ENCODE results near the gene SP140. TPM values are rescaled to one million over a fixed set of nuclear protein-coding genes. Genes with fewer than 3 reads are reported as not detected.

SP140 gene
- total and polyA plus RNA-seq, 2 experiments from 2014 or later: 0.40 to 0.53 TPM

- TF ChIP-seq EZH2phosphoT487 (IDR thresholded peaks at IDR 0.05; ENCODE audit: low read depth, severe bottlenecking, unreplicated experiment) (no peak), EZH2 (IDR thresholded peaks at IDR 0.05; ENCODE audit: borderline replicate concordance) (no peak), CTCF (IDR thresholded peaks at IDR 0.05; ENCODE audit: poor library complexity) (no peak)
- Histone ChIP-seq H3K36me3 (replicated peaks; ENCODE audit: insufficient read depth, low read depth) (no peaks in the 10 kb centered on the region), H3K4me2 (no peak overlapping the region), H2AFZ (no peak overlapping the region), H3K27ac (no peak overlapping the region), H3K4me1 (ENCODE audit: insufficient read depth) (peaks cover 10% of the 10 kb centered on the region), H3K27me3 (no peaks in the 10 kb centered on the region), H3K9me3 (ENCODE audit: low read depth) (no peaks in the 10 kb centered on the region), H3K79me2 (peaks cover 7% of the 10 kb centered on the region), H3K9me2 (replicated peaks; ENCODE audit: insufficient read depth) (no peaks in the 10 kb centered on the region), H4K20me1 (ENCODE audit: insufficient read depth, poor library complexity, severe bottlenecking) (no peaks in the 10 kb centered on the region), H3K4me3 (no peak overlapping the region)
- WGBS (ENCODE audit: low lambda C conversion rate, missing lambda C conversion rate): 93% methylated on average over 5 of the region's 5 CpGs
- no peak for DNase-seq (ENCODE audit: low spot score)
These were observed 99.0 kb downstream of the SP140 start for GRCh38 chr2:230324503-230324902.

- TF ChIP-seq EZH2 (IDR thresholded peaks at IDR 0.05; ENCODE audit: borderline replicate concordance): no peak
- no peak for TF ChIP-seq CTCF (IDR thresholded peaks at IDR 0.05; ENCODE audit: poor library complexity)
- TF ChIP-seq EZH2phosphoT487 (IDR thresholded peaks at IDR 0.05; ENCODE audit: low read depth, severe bottlenecking, unreplicated experiment): no peak
- H3K4me1 ChIP-seq (ENCODE audit: insufficient read depth): peaks cover 10% of the 10 kb centered on the region
- WGBS (ENCODE audit: low lambda C conversion rate, missing lambda C conversion rate): 90% methylated on average over 9 of the region's 9 CpGs
These were observed 100.0 kb downstream of the SP140 start for GRCh38 chr2:230325316-230326243.

GRCh38 chr2:230326453-230327417, 101.2 kb downstream of the SP140 start, which contains the start of gene SP140L:
TSS of gene SP140L (plus strand) at chr2:230327193. CDS start at chr2:230327270, 77 bp downstream.
- H3K4me2 ChIP-seq: peak within 1 kb of the TSS; percentile 72
- WGBS (ENCODE audit: low lambda C conversion rate, missing lambda C conversion rate): 34% methylated on average over 11 of the region's 11 CpGs

More at GRCh38 chr2:230325316-230326243, 100.0 kb downstream of the SP140 start:
- no peak overlapping the region for H3K4me3 ChIP-seq
- no peaks in the 10 kb centered on the region for H3K9me2 ChIP-seq (replicated peaks; ENCODE audit: insufficient read depth)
- no peaks in the 10 kb centered on the region for H3K36me3 ChIP-seq (replicated peaks; ENCODE audit: insufficient read depth, low read depth)
- H3K27me3 ChIP-seq: no peaks in the 10 kb centered on the region
- no peak overlapping the region for H3K4me2 ChIP-seq
- H3K27ac ChIP-seq: no peak overlapping the region
- DNase-seq (ENCODE audit: low spot score): no peak
- no peaks in the 10 kb centered on the region for H3K9me3 ChIP-seq (ENCODE audit: low read depth)
- H4K20me1 ChIP-seq (ENCODE audit: insufficient read depth, poor library complexity, severe bottlenecking): no peaks in the 10 kb centered on the region
- peaks cover 7% of the 10 kb centered on the region for H3K79me2 ChIP-seq
- H2AFZ ChIP-seq: no peak overlapping the region

More at GRCh38 chr2:230326453-230327417, 101.2 kb downstream of the SP140 start, which contains the start of gene SP140L:
- Histone ChIP-seq H4K20me1 (ENCODE audit: insufficient read depth, poor library complexity, severe bottlenecking) (no peaks in the 10 kb centered on the region), H3K9me2 (replicated peaks; ENCODE audit: insufficient read depth) (no peaks in the 10 kb centered on the region), H3K36me3 (replicated peaks; ENCODE audit: insufficient read depth, low read depth) (no peaks in the 10 kb centered on the region), H2AFZ (peak within 1 kb of the TSS; percentile 74), H3K27ac (peak within 1 kb of the TSS; percentile 80), H3K4me3 (peak within 1 kb of the TSS; percentile 5), H3K9me3 (ENCODE audit: low read depth) (no peaks in the 10 kb centered on the region), H3K79me2 (peaks cover 7% of the 10 kb centered on the region), H3K4me1 (ENCODE audit: insufficient read depth) (peaks cover 10% of the 10 kb centered on the region), H3K27me3 (no peaks in the 10 kb centered on the region)
- DNase-seq (ENCODE audit: low spot score): peak; percentile 72
- TF ChIP-seq EZH2phosphoT487 (IDR thresholded peaks at IDR 0.05; ENCODE audit: low read depth, severe bottlenecking, unreplicated experiment) (no peak), EZH2 (IDR thresholded peaks at IDR 0.05; ENCODE audit: borderline replicate concordance) (no peak), CTCF (IDR thresholded peaks at IDR 0.05; ENCODE audit: poor library complexity) (no peak)

All from hepatocyte (in vitro differentiated cells).